ENCODE measurements around the gene ZNF687.
"Not testable (repeated sequence)": the region's sequence is repeated elsewhere in the genome, so short reads cannot be mapped to it uniquely, and the experiment has no call there.

The ZNF687 gene

GRCh38 chr1:151266315-151266714 lies 15.8 kb upstream of the ZNF687 start:
- no peak for TF ChIP-seq CTCF (conservative IDR thresholded peaks at IDR 0.05)
- H3K27ac ChIP-seq = no peak overlapping the region

GRCh38 chr1:151266821-151267220 lies 15.3 kb upstream of the ZNF687 start:
- no peak overlapping the region for H3K27ac ChIP-seq
- TF ChIP-seq CTCF (conservative IDR thresholded peaks at IDR 0.05) = no peak

GRCh38 chr1:151267760-151268159 lies 14.3 kb upstream of the ZNF687 start:
- TF ChIP-seq CTCF (conservative IDR thresholded peaks at IDR 0.05) = no peak
- no peak overlapping the region for H3K27ac ChIP-seq

- TF ChIP-seq CTCF (conservative IDR thresholded peaks at IDR 0.05) = no peak
- no peak overlapping the region for H3K27ac ChIP-seq
Measured at GRCh38 chr1:151273924-151274466, 8.1 kb upstream of the ZNF687 start.

GRCh38 chr1:151275341-151275740 lies 6.8 kb upstream of the ZNF687 start:
- H3K27ac ChIP-seq = not testable (repeated sequence)

GRCh38 chr1:151277249-151277648 lies 4.8 kb upstream of the ZNF687 start:
- no peak for TF ChIP-seq CTCF (conservative IDR thresholded peaks at IDR 0.05)
- H3K27ac ChIP-seq = no peak overlapping the region

GRCh38 chr1:151281225-151281968 lies 702 bp upstream of the ZNF687 start:
- TF ChIP-seq CTCF (conservative IDR thresholded peaks at IDR 0.05) = no peak
- peak overlapping the region; percentile 92 for H3K27ac ChIP-seq

Data from VCaP (cell line).